Measurements from ENCODE around the gene INSL4.

Gene INSL4

DNA sequence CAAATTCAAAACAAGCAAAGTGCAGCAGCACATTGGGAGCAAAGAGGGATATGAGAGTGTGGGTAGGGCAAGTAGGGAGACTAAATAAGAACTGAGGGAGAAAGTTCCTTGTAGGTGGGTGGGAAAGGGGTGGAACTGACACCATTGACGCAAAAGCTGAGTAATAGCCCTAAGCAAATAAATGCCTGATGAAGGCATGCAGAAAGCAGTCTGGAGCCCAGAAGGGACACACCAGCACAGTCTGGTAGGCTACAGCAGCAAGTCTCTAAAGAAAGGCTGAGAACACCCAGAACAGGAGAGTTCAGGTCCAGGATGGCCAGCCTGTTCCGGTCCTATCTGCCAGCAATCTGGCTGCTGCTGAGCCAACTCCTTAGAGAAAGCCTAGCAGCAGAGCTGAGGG, at the start of gene INSL4:
Gene INSL4 (plus strand): TSS at position 208 of the 400 bp plus-strand sequence. CDS start 105 bp downstream, at position 313.
- no peak within 1 kb of the TSS for H3K4me3 Mint-ChIP-seq
- TF ChIP-seq, protein P1, sequence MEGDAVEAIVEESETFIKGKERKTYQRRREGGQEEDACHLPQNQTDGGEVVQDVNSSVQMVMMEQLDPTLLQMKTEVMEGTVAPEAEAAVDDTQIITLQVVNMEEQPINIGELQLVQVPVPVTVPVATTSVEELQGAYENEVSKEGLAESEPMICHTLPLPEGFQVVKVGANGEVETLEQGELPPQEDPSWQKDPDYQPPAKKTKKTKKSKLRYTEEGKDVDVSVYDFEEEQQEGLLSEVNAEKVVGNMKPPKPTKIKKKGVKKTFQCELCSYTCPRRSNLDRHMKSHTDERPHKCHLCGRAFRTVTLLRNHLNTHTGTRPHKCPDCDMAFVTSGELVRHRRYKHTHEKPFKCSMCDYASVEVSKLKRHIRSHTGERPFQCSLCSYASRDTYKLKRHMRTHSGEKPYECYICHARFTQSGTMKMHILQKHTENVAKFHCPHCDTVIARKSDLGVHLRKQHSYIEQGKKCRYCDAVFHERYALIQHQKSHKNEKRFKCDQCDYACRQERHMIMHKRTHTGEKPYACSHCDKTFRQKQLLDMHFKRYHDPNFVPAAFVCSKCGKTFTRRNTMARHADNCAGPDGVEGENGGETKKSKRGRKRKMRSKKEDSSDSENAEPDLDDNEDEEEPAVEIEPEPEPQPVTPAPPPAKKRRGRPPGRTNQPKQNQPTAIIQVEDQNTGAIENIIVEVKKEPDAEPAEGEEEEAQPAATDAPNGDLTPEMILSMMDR (IDR thresholded peaks at IDR 0.05), result no peak
- DNase-seq, result no peak
- H3K36me3 Mint-ChIP-seq (ENCODE audit: low read depth), result no peaks in the 10 kb centered on the region
- H3K27ac Mint-ChIP-seq, result no peak within 1 kb of the TSS
- no peaks in the 10 kb centered on the region for H3K9me3 Mint-ChIP-seq
- H3K4me1 Mint-ChIP-seq, result no peaks in the 10 kb centered on the region
- H3K27me3 Mint-ChIP-seq (ENCODE audit: low read depth, poor library complexity), result peaks cover 20% of the 10 kb centered on the region

DNA sequence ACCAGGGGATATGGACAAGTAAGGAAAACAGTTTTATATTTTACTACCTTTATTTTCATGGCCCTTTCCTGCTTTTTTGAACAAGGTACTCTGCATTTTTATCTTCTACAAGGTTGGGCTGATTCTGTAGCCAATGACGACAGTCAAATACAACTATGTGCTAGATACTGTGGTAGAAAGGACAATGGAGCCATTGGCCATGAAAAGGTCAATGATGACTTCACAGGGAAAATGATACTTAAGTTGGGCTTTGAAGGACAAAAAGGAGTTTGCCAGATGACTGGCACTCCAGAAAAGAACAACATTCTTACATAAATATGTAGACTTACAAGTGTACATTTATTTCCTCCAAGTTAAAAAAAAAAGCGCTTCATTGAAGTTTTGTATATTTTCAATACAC, 46.4 kb upstream of the INSL4 start:
- H3K4me3 Mint-ChIP-seq, result no peak overlapping the region
- H3K36me3 Mint-ChIP-seq (ENCODE audit: low read depth), result no peaks in the 10 kb centered on the region
- H3K27me3 Mint-ChIP-seq (ENCODE audit: low read depth, poor library complexity), result peaks cover 3% of the 10 kb centered on the region
- TF ChIP-seq, protein P1 (IDR thresholded peaks at IDR 0.05), result no peak
- no peak overlapping the region for H3K27ac Mint-ChIP-seq
- peaks cover 14% of the 10 kb centered on the region for H3K9me3 Mint-ChIP-seq
- DNase-seq, result no peak
- no peaks in the 10 kb centered on the region for H3K4me1 Mint-ChIP-seq

GRCh38 chr9:5185220-5185840, 45.9 kb upstream of the INSL4 start, which contains the start of gene INSL6:
Gene INSL6, minus strand, starts transcription at chr9:5185639. Its CDS starts 37 bp downstream, at chr9:5185602.
- Mint-ChIP-seq H3K9me3 (peaks cover 10% of the 10 kb centered on the region), H3K36me3 (ENCODE audit: low read depth) (no peaks in the 10 kb centered on the region), H3K27ac (peak within 1 kb of the TSS; percentile 9), H3K4me3 (no peak within 1 kb of the TSS), H3K4me1 (no peaks in the 10 kb centered on the region), H3K27me3 (ENCODE audit: low read depth, poor library complexity) (peaks cover 3% of the 10 kb centered on the region)
- TF ChIP-seq, protein P1 (IDR thresholded peaks at IDR 0.05), result no peak
- DNase-seq, result no peak

DNA sequence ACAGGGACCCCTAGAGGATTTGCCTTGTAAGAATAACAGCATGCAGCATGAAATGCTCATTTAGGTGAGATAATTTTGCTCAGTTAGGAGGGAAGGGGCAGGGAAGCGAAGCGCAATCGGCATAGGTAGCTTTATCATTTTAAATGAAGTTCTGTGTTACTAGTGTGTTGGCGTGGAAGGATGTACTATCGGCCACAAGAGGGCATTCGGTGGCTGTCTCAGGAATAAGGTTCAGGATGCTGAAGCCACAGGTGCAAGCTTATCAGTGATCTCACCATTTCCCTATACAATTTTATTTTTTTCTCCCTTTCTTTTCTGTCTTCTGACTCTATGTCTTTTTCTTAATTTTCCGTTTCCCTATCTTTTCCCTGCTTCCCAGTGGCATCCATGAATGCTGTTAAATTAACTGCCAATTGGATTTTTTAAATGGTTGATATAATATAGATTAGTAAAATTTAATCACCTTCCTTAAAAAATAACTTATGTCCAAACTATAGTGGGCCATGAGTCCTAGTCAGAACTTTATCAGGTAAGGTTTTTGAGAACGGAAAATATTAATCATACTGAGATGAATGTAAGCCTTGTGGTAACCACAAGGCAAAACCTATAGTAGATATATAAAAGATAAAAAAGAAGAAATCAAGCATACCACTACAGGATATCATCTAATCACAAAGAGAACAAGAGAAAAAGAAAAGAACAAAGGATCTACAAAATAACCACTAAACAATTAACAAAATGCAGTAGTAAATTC, 44.6 kb upstream of the INSL4 start:
- DNase-seq, result peak; percentile 36
- H3K27me3 Mint-ChIP-seq (ENCODE audit: low read depth, poor library complexity), result peaks cover 3% of the 10 kb centered on the region
- no peaks in the 10 kb centered on the region for H3K36me3 Mint-ChIP-seq (ENCODE audit: low read depth)
- TF ChIP-seq, protein P1 (IDR thresholded peaks at IDR 0.05), result peak; percentile 73
- no peak overlapping the region for H3K4me3 Mint-ChIP-seq
- H3K4me1 Mint-ChIP-seq, result no peaks in the 10 kb centered on the region
- H3K27ac Mint-ChIP-seq, result no peak overlapping the region
- no peaks in the 10 kb centered on the region for H3K9me3 Mint-ChIP-seq

- TF ChIP-seq, protein P1 (IDR thresholded peaks at IDR 0.05), result no peak
- Mint-ChIP-seq H3K4me3 (no peak overlapping the region), H3K27ac (no peak overlapping the region), H3K36me3 (ENCODE audit: low read depth) (no peaks in the 10 kb centered on the region), H3K4me1 (no peaks in the 10 kb centered on the region), H3K9me3 (no peaks in the 10 kb centered on the region), H3K27me3 (ENCODE audit: low read depth, poor library complexity) (peaks cover 3% of the 10 kb centered on the region)
- no peak for DNase-seq
Observed at GRCh38 chr9:5188060-5188984, 42.9 kb upstream of the INSL4 start.

Data from nephron progenitor cell (in vitro differentiated cells).